Sigmoid colon (tissue), 7 donors: ENCODE measurements around the gene CYP3A7. TPM values are rescaled to one million over a fixed set of nuclear protein-coding genes. Genes with fewer than 3 reads are reported as not detected.

Experiments
- DNase-seq: peaks from one replicate; pipeline ENCODE4 v3.0.0-alpha.2; 2019
- H3K27ac ChIP-seq, 4 donors: fragments of 200-600 bp; sonication (generic); one replicate each; pipeline ENCODE4 v1.5.1; 2016 to 2019; ENCODE audit warnings: mild to moderate bottlenecking in 1 of 4
- H3K27me3 ChIP-seq, 3 donors: fragments of 200-600 bp; sonication (generic); one replicate each; pipeline ENCODE4 v1.5.1; 2019; ENCODE audit warnings: mild to moderate bottlenecking in 1 of 3
- H3K36me3 ChIP-seq, 4 donors: fragments of 200-600 bp; sonication (generic); one replicate each; pipeline ENCODE4 v1.5.1; 2016 to 2019
- H3K4me1 ChIP-seq, 4 donors: fragments of 200-600 bp; sonication (generic); one replicate each; pipeline ENCODE4 v1.5.1; 2017 to 2019
- H3K4me3 ChIP-seq, 4 donors: fragments of 200-600 bp; sonication (generic); one replicate each; pipeline ENCODE4 v1.5.1; 2017 to 2019; ENCODE audit warnings: mild to moderate bottlenecking in 2 of 4, moderate library complexity in 1 of 4
- H3K9me3 ChIP-seq, 4 donors: fragments of 200-600 bp in 3 of 4; sonication (generic) in 3 of 4; one replicate each; pipeline versions ENCODE4 v1.5.1 to v1.6.1; 2013 to 2019
- EP300 ChIP-seq, 4 donors: sonication (generic); formaldehyde crosslinking; IDR thresholded peaks; one replicate each; pipeline ENCODE4 v1.6.1; 2017; ENCODE audit warnings: antibody characterized with exemption in 4 of 4
- POLR2A ChIP-seq, 2 donors: fragments of 450-650 bp; IDR thresholded peaks; one replicate each; pipeline ENCODE4 v1.6.1; 2016; ENCODE audit warnings: antibody characterized with exemption in 2 of 2, mild to moderate bottlenecking in 2 of 2, moderate library complexity in 2 of 2
- POLR2AphosphoS5 ChIP-seq, 4 donors: sonication (generic); formaldehyde crosslinking; IDR thresholded peaks; one replicate each; pipeline ENCODE4 v1.6.1; 2017; ENCODE audit warnings: antibody characterized with exemption in 4 of 4
- WGBS, 2 donors: extraction: QIAGEN DNeasy Blood & Tissue Kit; methylation state at CpG; one replicate each; pipeline ENCODE4 v1.1.7; 2013; 5-methylcytosine and 5-hydroxymethylcytosine counted together
- intact Hi-C: fragments of 100-400 bp; cut with DNase I; formaldehyde crosslinking; loops from one replicate; pipeline ENCODE4 v1.15.1; 2023
- polyA plus RNA-seq, 3 donors: library from polyadenylated mRNA; stranded (reverse); fragments of 200-250 nt; gene quantifications; one replicate each; pipeline ENCODE4 v1.2.3, GENCODE V29; 2013
- total RNA-seq, 4 donors: library from RNA; depleted of rRNA; stranded (reverse); fragments of >200 nt; gene quantifications; one replicate each; pipeline ENCODE4 v1.1.0, GENCODE V29; 2016
- TF ChIP-seq, protein P1 (sequence below), 4 experiments: fragments of 450-650 bp in 3 of 4; fragments of 200-600 bp in 1 of 4; IDR thresholded peaks; one replicate each; pipeline ENCODE4 v1.5.1; 2016 to 2019; ENCODE audit warnings: antibody characterized with exemption in 4 of 4, mild to moderate bottlenecking in 3 of 4, moderate library complexity in 2 of 4
- donor health status: healthy with polysubstance abuse.
- donor health status: Bipolar disorder and iron deficiency.
- donor health status: healthy.

The CYP3A7 gene
- total and polyA plus RNA-seq, 7 donors = 0.10 to 0.46 (median 0.34) TPM; not detected in 3

DNA sequence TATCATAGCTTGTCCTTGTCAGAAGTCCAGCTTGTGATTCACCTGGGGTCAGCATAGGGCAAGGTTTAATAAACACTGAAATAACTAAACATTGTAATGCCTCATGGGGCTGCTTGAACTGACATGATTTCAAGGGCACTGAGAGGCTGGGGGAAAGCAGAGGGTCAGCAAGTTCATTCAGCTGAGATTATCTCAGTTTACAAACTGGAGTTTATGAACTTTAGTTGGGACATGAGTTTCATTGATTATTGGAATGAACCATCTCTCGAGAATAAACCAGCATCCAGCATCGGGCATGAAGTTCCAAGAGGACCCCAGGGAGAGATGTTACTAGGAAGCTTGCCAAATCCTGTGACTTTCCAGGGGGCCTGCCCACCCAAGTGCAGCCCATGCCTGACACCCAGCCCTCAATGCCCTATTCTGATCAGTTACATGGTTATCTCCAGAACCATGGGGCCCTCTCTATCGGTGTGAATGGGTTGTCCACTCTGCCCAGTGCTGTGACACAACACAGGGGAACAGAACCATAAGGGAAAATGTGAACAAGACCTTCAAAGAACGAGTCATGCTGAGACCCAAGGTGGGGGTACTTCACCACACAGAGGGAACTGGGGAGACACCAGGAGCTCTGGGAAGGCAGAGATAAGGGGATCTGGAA, 7.9 kb upstream of the CYP3A7 start:
- no peak for DNase-seq
- Histone ChIP-seq H3K27ac (no peak overlapping the region), H3K27me3 (no peaks in the 10 kb centered on the region), H3K4me1 (no peaks in the 10 kb centered on the region), H3K4me3 (no peak overlapping the region), H3K9me3 (no peaks in the 10 kb centered on the region), H3K36me3 (no peaks in the 10 kb centered on the region)
- intact Hi-C loops = no loop called here
- TF ChIP-seq, protein P1, sequence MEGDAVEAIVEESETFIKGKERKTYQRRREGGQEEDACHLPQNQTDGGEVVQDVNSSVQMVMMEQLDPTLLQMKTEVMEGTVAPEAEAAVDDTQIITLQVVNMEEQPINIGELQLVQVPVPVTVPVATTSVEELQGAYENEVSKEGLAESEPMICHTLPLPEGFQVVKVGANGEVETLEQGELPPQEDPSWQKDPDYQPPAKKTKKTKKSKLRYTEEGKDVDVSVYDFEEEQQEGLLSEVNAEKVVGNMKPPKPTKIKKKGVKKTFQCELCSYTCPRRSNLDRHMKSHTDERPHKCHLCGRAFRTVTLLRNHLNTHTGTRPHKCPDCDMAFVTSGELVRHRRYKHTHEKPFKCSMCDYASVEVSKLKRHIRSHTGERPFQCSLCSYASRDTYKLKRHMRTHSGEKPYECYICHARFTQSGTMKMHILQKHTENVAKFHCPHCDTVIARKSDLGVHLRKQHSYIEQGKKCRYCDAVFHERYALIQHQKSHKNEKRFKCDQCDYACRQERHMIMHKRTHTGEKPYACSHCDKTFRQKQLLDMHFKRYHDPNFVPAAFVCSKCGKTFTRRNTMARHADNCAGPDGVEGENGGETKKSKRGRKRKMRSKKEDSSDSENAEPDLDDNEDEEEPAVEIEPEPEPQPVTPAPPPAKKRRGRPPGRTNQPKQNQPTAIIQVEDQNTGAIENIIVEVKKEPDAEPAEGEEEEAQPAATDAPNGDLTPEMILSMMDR (IDR thresholded peaks at IDR 0.05) = no peak
- TF ChIP-seq EP300 (IDR thresholded peaks at IDR 0.05) (no peak), POLR2A (IDR thresholded peaks at IDR 0.05) (no peak), POLR2AphosphoS5 (IDR thresholded peaks at IDR 0.05) (no peak)
- 86 to 90% methylated on average over 4 of the region's 4 CpGs for WGBS, 2 donors

DNA sequence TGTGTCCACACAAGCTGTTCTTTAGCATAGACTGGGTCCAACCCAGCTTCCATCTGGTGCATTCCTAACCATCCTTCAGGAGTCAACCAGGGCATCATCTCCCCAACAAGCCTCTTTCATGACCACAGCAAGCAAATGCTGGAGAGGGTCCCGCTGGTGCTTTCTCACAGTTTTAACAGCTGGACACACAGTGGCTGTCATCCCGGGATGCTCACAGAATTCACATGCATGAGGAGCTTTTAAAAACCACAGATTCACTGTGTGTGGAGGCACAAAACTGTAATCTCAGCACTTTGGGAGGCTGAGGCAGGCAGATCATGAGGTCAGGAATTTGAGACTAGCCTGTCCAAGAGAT, 6.4 kb upstream of the CYP3A7 start:
- no peak for DNase-seq
- intact Hi-C loops = no loop called here
- Histone ChIP-seq H3K27me3 (no peaks in the 10 kb centered on the region), H3K36me3 (no peaks in the 10 kb centered on the region), H3K9me3 (no peaks in the 10 kb centered on the region), H3K27ac (no peak overlapping the region), H3K4me1 (no peaks in the 10 kb centered on the region), H3K4me3 (no peak overlapping the region)
- no peak for TF ChIP-seq POLR2A (IDR thresholded peaks at IDR 0.05)
- no peak for TF ChIP-seq POLR2AphosphoS5 (IDR thresholded peaks at IDR 0.05)
- TF ChIP-seq, protein P1 (IDR thresholded peaks at IDR 0.05) = no peak
- 93 to 94% methylated on average over 2 of the region's 2 CpGs for WGBS, 2 donors

DNA sequence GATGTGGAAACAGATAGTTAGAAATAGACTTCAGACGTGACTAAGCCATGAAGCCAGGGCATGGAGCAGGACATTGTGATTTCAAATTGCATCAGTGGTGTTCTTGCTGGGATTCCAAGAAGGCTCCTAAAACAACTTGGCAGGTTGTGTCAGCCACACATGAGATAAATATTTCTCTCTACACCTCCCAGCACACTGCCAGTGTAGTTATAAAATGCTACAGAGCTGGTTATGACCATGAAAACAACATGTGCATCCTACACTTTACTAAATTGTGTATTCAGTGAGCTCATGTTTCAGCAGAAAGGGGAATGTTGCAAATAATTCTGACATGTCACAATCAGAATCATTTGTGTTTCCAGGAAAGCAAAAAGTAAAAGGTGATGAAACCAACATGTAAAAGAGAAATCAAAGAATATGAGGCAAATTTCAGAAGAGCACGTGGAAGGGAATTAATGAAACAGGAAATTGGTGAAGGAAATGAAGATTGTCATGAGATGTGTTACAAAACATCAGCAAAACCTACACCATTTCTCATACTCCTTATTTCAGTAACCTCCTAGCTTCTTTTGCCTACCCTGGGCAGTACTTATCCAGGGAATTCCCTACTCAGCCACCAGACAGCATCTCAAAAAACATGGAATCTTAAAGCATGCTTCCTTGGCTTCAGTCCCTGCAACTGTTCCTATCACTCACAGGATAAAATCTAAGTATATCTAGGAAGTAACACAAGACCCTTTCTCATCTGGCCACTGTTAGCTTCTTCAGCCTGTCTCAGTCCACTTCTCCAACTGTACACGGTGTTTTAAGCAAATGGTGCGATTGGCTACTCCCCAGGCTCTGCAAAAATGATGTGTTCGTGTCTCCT, 5.8 kb upstream of the CYP3A7 start:
- intact Hi-C loops = no loop called here
- 81 to 91% methylated on average over 5 of the region's 5 CpGs for WGBS, 2 donors
- H3K4me1 ChIP-seq = no peaks in the 10 kb centered on the region
- H3K27ac ChIP-seq = no peak overlapping the region
- H3K36me3 ChIP-seq = no peaks in the 10 kb centered on the region
- no peaks in the 10 kb centered on the region for H3K9me3 ChIP-seq
- no peaks in the 10 kb centered on the region for H3K27me3 ChIP-seq
- DNase-seq = no peak
- H3K4me3 ChIP-seq = no peak overlapping the region
- TF ChIP-seq POLR2AphosphoS5 (IDR thresholded peaks at IDR 0.05) (no peak), EP300 (IDR thresholded peaks at IDR 0.05) (no peak), POLR2A (IDR thresholded peaks at IDR 0.05) (no peak)
- TF ChIP-seq, protein P1 (IDR thresholded peaks at IDR 0.05) = no peak

DNA sequence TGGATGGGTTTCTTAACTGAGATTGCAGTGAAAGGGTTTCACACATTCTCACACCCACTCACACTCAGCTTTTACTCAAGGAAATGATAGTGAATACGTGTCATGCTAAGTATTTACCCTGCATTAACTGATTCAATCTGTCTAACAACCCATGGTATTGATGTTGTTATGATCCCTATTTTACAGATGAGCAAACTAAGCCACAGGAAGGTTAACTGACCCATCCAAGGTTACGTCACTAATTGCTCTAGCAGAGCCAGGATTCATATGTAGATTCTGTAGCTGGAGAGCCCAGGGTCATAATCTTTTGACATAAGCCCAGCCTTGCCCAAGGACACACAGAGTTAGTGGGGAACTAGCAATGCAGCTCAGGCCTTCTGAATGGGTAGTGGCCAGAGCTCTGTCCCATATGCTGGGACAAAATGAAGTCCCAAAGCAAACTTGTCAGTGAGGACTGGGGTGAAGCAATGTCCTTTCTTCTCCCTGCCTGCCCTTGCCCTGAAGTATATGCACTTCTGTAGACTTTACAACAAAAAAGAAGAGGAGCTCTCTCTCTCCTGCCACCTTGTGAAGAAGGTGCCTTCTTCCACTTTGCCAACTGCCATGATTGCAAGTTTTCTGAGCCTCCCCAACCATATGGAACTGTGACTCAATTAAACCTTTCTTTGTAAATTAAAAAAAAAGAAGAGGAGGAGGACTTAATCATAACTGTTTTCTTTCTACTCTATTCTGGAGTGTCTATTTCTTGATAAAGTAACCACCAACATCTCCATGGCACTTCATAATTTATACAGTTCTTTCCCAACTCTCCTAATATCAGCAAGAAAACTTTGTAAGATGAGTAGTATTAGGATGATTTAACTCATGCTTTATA, 4.9 kb upstream of the CYP3A7 start:
- Histone ChIP-seq H3K27ac (no peak overlapping the region), H3K27me3 (no peaks in the 10 kb centered on the region), H3K4me1 (no peaks in the 10 kb centered on the region), H3K9me3 (no peaks in the 10 kb centered on the region), H3K4me3 (no peak overlapping the region), H3K36me3 (no peaks in the 10 kb centered on the region)
- TF ChIP-seq EP300 (IDR thresholded peaks at IDR 0.05) = no peak
- TF ChIP-seq POLR2A (IDR thresholded peaks at IDR 0.05) = no peak
- TF ChIP-seq, protein P1 (IDR thresholded peaks at IDR 0.05) = no peak
- no peak for TF ChIP-seq POLR2AphosphoS5 (IDR thresholded peaks at IDR 0.05)
- WGBS, 2 donors = 86 to 93% methylated on average over 2 of the region's 2 CpGs
- intact Hi-C loops = no loop called here
- no peak for DNase-seq
